ENCODE measurements around the gene MAST4. TPM values are rescaled to one million over a fixed set of nuclear protein-coding genes. Genes with fewer than 3 reads are reported as not detected.

MAST4 gene
- total and polyA plus RNA-seq, 2 of the 8 experiments (the other 6 are each of a cell fraction or from before 2014, with no cell fraction given): 1.5 to 2.6 TPM

GRCh38 chr5:66603164-66603563 lies 7.0 kb downstream of the MAST4 start:
- H3K4me3 ChIP-seq (ENCODE audit: extremely low read depth in 1 of 4, insufficient read depth in 2 of 4, low read depth in 3 of 4, low read length in 4 of 4): no peak overlapping the region
- H3K9ac ChIP-seq (replicated peaks in 1 of 4; ENCODE audit: extremely low read depth in 1 of 4, low read depth in 3 of 4, low read length in 3 of 4): no peak overlapping the region
- no peak overlapping the region for H4K8ac ChIP-seq (ENCODE audit: extremely low read depth, insufficient read depth, low read length)
- H3K18ac ChIP-seq (ENCODE audit: extremely low read depth, low read length): no peak overlapping the region
- WGBS, 2 experiments (ENCODE audit: extremely low coverage in 1 of 2, insufficient coverage in 1 of 2, insufficient read length in 1 of 2, insufficient replicate concordance in 2 of 2, low coverage in 1 of 2, low lambda C conversion rate in 2 of 2, missing lambda C conversion rate in 1 of 2): 69% methylated on average over 1 of the region's 1 CpG; no CpG with 5 or more reads in 1 of the 2 experiments
- H2BK20ac ChIP-seq (ENCODE audit: low read length): no peak overlapping the region
- POLR2A ChIA-PET (ENCODE audit: partially characterized antibody): no interaction called here
- H4K91ac ChIP-seq (replicated peaks; ENCODE audit: insufficient read length, low read length): no peak overlapping the region
- H2BK12ac ChIP-seq (ENCODE audit: low read depth, low read length): no peak overlapping the region
- H4K20me1 ChIP-seq (replicated peaks in 1 of 2; ENCODE audit: control insufficient read depth in 1 of 2, insufficient read depth in 2 of 2, low read length in 2 of 2): no peaks in the 10 kb centered on the region
- H3K23ac ChIP-seq (ENCODE audit: insufficient read length): no peak overlapping the region
- H3K23me2 ChIP-seq (ENCODE audit: low read depth, low read length): no peaks in the 10 kb centered on the region
- no peaks in the 10 kb centered on the region for H3K36me3 ChIP-seq (ENCODE audit: control insufficient read depth in 2 of 4, insufficient read depth in 4 of 4, low read length in 3 of 4)
- no peak overlapping the region for H3K56ac ChIP-seq (replicated peaks; ENCODE audit: insufficient read length, low read depth, low read length)
- no peaks in the 10 kb centered on the region for H3K79me2 ChIP-seq (ENCODE audit: control insufficient read depth in 1 of 2, insufficient read depth in 2 of 2, low read length in 2 of 2)
- H2BK120ac ChIP-seq (replicated peaks; ENCODE audit: low read depth, low read length): no peak overlapping the region
- no peak overlapping the region for H2BK15ac ChIP-seq (ENCODE audit: low read length)
- peaks cover 4 to 11% (median 9%) of the 10 kb centered on the region in 4 experiments for H3K27me3 ChIP-seq (replicated peaks in 1 of 4; ENCODE audit: control insufficient read depth in 3 of 4, extremely low read depth in 1 of 4, insufficient read depth in 3 of 4, low read length in 3 of 4)
- no peak overlapping the region for H2AFZ ChIP-seq (ENCODE audit: low read length)
- no peak overlapping the region for H3K27ac ChIP-seq (ENCODE audit: low read depth, low read length)
- no peak overlapping the region for H3K4ac ChIP-seq (replicated peaks; ENCODE audit: insufficient read length, low read depth, low read length)
- H3K14ac ChIP-seq (ENCODE audit: insufficient read length): no peak overlapping the region
- no peak overlapping the region for H4K5ac ChIP-seq (ENCODE audit: insufficient read length, low read depth, low read length)
- no peaks in the 10 kb centered on the region for H3K4me1 ChIP-seq (replicated peaks in 1 of 4; ENCODE audit: control insufficient read depth in 3 of 4, insufficient read depth in 4 of 4, low read length in 3 of 4)
- H2AK5ac ChIP-seq (ENCODE audit: low read depth, low read length): no peak overlapping the region
- CTCF ChIA-PET (ENCODE audit: partially characterized antibody): interaction anchor here (0.8 kb wide), 1 partner anchor 78 kb away, joined by 3 read pairs; no protein-coding TSS in a partner anchor
- no peak overlapping the region for H2BK5ac ChIP-seq (ENCODE audit: low read depth, low read length)
- no peaks in the 10 kb centered on the region for H3K9me3 ChIP-seq (ENCODE audit: insufficient read depth in 2 of 2, low read depth in 1 of 2, low read length in 1 of 2)
- DNase-seq (ENCODE audit: low read depth in 1 of 2, low spot score in 2 of 2) (no peak), FAIRE-seq (no peak)
- H3K4me2 ChIP-seq (ENCODE audit: insufficient read depth in 1 of 2, low read depth in 2 of 2, low read length in 2 of 2): no peak overlapping the region
- no peaks in the 10 kb centered on the region for H3K79me1 ChIP-seq (ENCODE audit: low read depth, low read length)
- no peak for TF ChIP-seq SP1 (IDR thresholded peaks at IDR 0.05; ENCODE audit: low read depth, low read length)
- no peak for TF ChIP-seq EP300 (IDR thresholded peaks at IDR 0.05; ENCODE audit: borderline replicate concordance in 1 of 2, low read depth in 2 of 2, low read length in 2 of 2)
- no peak for TF ChIP-seq CHD1 (IDR thresholded peaks at IDR 0.05; ENCODE audit: low read depth, low read length)
- no peak for TF ChIP-seq SAP30 (IDR thresholded peaks at IDR 0.05; ENCODE audit: insufficient read depth, insufficient replicate concordance, low read length)
- TF ChIP-seq POLR2AphosphoS5 (IDR thresholded peaks at IDR 0.05; ENCODE audit: low read depth, low read length): no peak
- TF ChIP-seq SP4 (IDR thresholded peaks at IDR 0.05; ENCODE audit: low read length): no peak
- TF ChIP-seq POLR2A (IDR thresholded peaks at IDR 0.05; ENCODE audit: control extremely low read depth in 1 of 2, low read depth in 2 of 2, low read length in 2 of 2): no peak
- TF ChIP-seq MAX (IDR thresholded peaks at IDR 0.05): no peak
- TF ChIP-seq GTF2F1 (IDR thresholded peaks at IDR 0.05; ENCODE audit: borderline replicate concordance, low read depth, low read length): no peak
- no peak for TF ChIP-seq RXRA (IDR thresholded peaks at IDR 0.05; ENCODE audit: insufficient read depth, low read depth, low read length)
- no peak for TF ChIP-seq BCL11A (IDR thresholded peaks at IDR 0.05; ENCODE audit: low read depth in 2 of 2, low read length in 2 of 2)
- no peak for TF ChIP-seq MAFK (IDR thresholded peaks at IDR 0.05; ENCODE audit: low read depth, low read length)
- TF ChIP-seq ATF3 (IDR thresholded peaks at IDR 0.05; ENCODE audit: insufficient read depth, low read depth, low read length): no peak
- no peak for TF ChIP-seq CTBP2 (IDR thresholded peaks at IDR 0.05; ENCODE audit: borderline replicate concordance, insufficient read depth, insufficient read length, low read length)
- no peak for TF ChIP-seq TCF12 (IDR thresholded peaks at IDR 0.05; ENCODE audit: low read depth, low read length)

All from H1 (cell line).